Cardiac septum (tissue), 1 donor: ENCODE data around the gene KIAA0513. TPM values are rescaled to one million over a fixed set of nuclear protein-coding genes. Genes with fewer than 3 reads are reported as not detected.
"Not testable (repeated sequence)": the region's sequence is repeated elsewhere in the genome, so short reads cannot be mapped to it uniquely, and the experiment has no call there.

Experiments used
- DNase-seq: peaks from one replicate; pipeline ENCODE4 v3.0.0-alpha.2; 2020; ENCODE audit warnings: low spot score
- intact Hi-C: fragments of 100-400 bp; cut with DNase I; formaldehyde crosslinking; loops from one replicate; pipeline ENCODE4 v1.14.0; 2022
- total RNA-seq: library from RNA; stranded (reverse); fragmentation: NEBNext Ultra II Directional; extraction: Animal tissue kit (Norgen Biotek cat#: 25700); gene quantifications from one replicate; pipeline ENCODE4 v1.2.1, GENCODE V29; 2021
- donor health status: DM: no; HTN: no; CAD: no.

Gene KIAA0513
- total RNA-seq, 1 donor from 2014 or later, result 8.3 TPM

- intact Hi-C loops, result loop anchor here (2.0 kb wide), 1 partner anchor 15 kb away; the partner anchor contains the start of gene ZDHHC7
- no peak for DNase-seq
Observed at GRCh38 chr16:85025781-85026653, 1.6 kb upstream of the KIAA0513 start.

- DNase-seq, result no peak
- intact Hi-C loops, result loop anchor here (2.0 kb wide), 1 partner anchor 16 kb away; the partner anchor contains the start of gene ZDHHC7
Observed at GRCh38 chr16:85026703-85027102, 892 bp upstream of the KIAA0513 start.

GRCh38 chr16:85027958-85028684, 526 bp downstream of the KIAA0513 start:
- no peak for DNase-seq
- intact Hi-C loops, result loop anchor here (2.0 kb wide), 1 partner anchor 17 kb away; the partner anchor contains the start of gene ZDHHC7

- intact Hi-C loops, result no loop called here
- no peak for DNase-seq
Observed at GRCh38 chr16:85028685-85029407, 1.3 kb downstream of the KIAA0513 start.

- no peak for DNase-seq
- intact Hi-C loops, result no loop called here
Observed at GRCh38 chr16:85029408-85029784, 1.8 kb downstream of the KIAA0513 start.

GRCh38 chr16:85029981-85030401, 2.4 kb downstream of the KIAA0513 start:
- no peak for DNase-seq
- intact Hi-C loops, result no loop called here

- DNase-seq, result no peak
- intact Hi-C loops, result no loop called here
Observed at GRCh38 chr16:85031451-85031850, 3.9 kb downstream of the KIAA0513 start.

GRCh38 chr16:85032187-85032586, 4.6 kb downstream of the KIAA0513 start:
- DNase-seq, intact Hi-C loops: not testable (repeated sequence)

- DNase-seq, result no peak
- intact Hi-C loops, result no loop called here
Observed at GRCh38 chr16:85033171-85033570, 5.6 kb downstream of the KIAA0513 start.

GRCh38 chr16:85034591-85035433, 7.2 kb downstream of the KIAA0513 start:
- intact Hi-C loops, result no loop called here
- no peak for DNase-seq

- intact Hi-C loops, result no loop called here
- DNase-seq, result no peak
Observed at GRCh38 chr16:85036236-85037049, 8.8 kb downstream of the KIAA0513 start.

GRCh38 chr16:85037050-85037410, 9.4 kb downstream of the KIAA0513 start:
- intact Hi-C loops, result no loop called here
- no peak for DNase-seq

- DNase-seq, result no peak
- intact Hi-C loops, result no loop called here
Observed at GRCh38 chr16:85037721-85038120, 10.1 kb downstream of the KIAA0513 start.

GRCh38 chr16:85040685-85041084, 13.1 kb downstream of the KIAA0513 start:
- intact Hi-C loops, result no loop called here
- DNase-seq, result no peak

- intact Hi-C loops, result no loop called here
Observed at GRCh38 chr16:85041219-85042166, 13.9 kb downstream of the KIAA0513 start.

GRCh38 chr16:85042167-85042526, 14.6 kb downstream of the KIAA0513 start:
- intact Hi-C loops, result no loop called here
- no peak for DNase-seq

More at GRCh38 chr16:85041219-85042166, 13.9 kb downstream of the KIAA0513 start:
- DNase-seq, result no peak

- no peak for DNase-seq
- intact Hi-C loops, result no loop called here
Observed at GRCh38 chr16:85042606-85043005, 15.0 kb downstream of the KIAA0513 start.
